Islet of Langerhans (tissue), 1 donor: ENCODE results near the gene SCAMP3.

Experiments
- FAIRE-seq: peaks from one replicate; lab custom pipeline; 2011; peaks lifted over from hg19 to GRCh38; lab: Jason Lieb, UNC

Gene SCAMP3

GRCh38 chr1:155285063-155285462, 22.9 kb upstream of the SCAMP3 start:
- FAIRE-seq: no peak

DNA sequence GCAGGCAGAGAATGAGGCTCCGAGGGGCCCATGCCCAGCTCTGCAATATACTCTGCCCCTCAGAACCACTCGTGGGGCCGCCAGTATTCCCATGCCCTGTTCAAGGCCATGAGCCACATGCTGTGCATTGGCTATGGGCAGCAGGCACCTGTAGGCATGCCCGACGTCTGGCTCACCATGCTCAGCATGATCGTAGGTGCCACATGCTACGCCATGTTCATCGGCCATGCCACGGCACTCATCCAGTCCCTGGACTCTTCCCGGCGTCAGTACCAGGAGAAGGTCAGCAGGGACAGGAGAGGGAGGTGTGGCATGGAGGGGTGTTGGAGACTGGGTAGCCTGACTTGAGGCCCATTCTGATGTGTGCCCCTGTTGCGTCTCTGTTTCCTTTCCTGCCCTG, 22.3 kb upstream of the SCAMP3 start:
- FAIRE-seq: no peak

DNA sequence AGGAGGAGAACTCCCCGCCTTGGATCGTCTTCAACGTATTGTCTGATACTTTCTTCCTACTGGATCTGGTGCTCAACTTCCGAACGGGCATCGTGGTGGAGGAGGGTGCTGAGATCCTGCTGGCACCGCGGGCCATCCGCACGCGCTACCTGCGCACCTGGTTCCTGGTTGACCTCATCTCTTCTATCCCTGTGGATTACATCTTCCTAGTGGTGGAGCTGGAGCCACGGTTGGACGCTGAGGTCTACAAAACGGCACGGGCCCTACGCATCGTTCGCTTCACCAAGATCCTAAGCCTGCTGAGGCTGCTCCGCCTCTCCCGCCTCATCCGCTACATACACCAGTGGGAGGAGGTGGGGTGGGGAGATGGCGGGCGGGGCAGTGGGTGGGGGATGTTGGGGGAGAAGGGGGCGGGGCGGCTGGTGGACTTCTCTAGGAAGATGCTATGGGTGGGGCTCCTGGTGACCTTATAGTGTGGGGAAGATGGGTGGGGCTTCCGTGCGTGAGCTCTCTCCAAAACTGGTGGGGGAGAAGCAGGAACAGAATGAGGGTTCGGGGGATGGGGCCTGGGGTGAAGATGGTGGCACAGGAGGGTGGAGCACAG, 20.4 kb upstream of the SCAMP3 start:
- FAIRE-seq: no peak

DNA sequence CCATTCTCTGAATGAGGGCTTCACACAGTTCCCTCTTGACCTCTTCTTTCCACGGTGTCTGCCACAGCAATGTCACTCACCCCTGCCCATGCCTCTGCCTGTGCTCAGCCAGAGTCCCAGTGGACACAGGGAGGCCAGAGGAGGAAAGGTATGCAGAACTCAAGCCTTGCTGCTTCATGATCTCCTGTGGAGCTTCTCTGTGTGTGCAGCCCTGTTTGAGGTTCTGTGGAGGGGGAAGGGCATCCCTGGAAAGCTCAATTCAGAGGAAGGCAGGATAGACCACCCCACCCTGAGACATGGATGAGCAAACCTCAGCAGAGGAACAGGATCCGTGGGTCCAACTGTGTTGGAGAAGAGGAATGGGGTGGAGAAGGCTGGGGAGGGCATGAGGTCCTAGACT, 17.1 kb upstream of the SCAMP3 start:
- no peak for FAIRE-seq

DNA sequence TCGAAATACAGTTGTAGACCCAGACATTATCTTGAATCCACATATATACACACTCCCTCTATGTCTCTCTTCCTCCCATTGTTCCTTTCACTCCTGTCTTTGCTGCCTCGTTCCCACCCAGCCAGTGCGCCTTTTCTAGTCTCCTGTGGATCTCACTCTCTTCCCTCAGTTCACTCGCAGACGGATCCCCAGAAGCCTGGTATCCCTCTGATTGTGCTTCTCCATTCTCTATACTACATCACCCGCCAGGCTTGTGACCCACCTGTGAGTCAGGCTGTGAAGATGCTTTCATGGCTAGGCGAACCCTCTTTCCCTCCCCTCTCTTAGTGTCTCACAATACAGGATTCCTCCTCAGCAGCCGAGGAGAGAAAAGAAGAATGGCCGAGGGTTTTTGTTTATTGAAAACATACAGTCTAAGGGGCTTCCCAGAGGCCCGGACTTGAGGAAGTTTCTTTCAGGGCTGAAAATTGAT, 16.6 kb upstream of the SCAMP3 start:
- FAIRE-seq: no peak

DNA sequence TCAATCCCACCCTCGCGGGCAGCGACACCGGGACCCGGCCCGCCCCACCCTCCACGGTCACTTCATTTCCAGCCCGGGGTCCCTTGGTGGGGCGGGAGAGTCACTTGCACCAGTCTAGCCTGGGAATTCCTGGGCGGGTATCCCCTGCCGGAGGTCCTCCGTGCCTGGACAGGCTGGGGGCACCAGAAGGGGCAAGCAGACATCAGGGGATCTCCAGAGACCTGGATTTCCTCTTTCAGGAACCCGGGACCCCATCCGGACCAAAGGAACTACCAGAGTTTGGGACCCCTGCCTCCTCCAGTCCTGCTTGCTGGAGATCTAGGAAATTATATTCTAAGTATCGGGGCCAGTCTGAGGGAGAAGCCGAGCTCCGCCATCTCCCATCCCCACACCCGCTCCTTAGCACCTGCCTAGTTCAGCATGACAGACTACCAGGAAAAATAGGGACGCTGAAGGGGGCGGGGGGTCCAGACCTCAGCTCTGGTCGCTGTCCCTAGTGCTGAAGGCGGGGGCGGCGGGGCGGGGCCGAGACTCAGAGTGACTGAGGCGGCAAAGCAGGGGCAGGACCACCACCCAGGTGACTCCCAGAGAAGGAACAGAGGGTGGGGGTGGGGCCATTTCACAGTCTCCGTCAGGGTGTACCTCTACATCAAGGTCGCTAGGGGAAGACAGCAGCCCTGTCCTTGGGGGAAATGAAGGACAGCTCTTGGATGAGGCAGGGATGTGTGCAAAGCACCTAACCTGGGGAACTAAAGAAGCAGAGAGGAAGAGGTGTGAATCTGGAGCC, 15.9 kb upstream of the SCAMP3 start:
- no peak for FAIRE-seq

- no peak for FAIRE-seq
Measured at GRCh38 chr1:155277070-155277901, 15.1 kb upstream of the SCAMP3 start, which contains the start of gene HCN3. Gene HCN3 (plus strand): TSS chr1:155277463. CDS start chr1:155277591, 128 bp downstream.

- FAIRE-seq: no peak
Measured at GRCh38 chr1:155273343-155274245, 11.4 kb upstream of the SCAMP3 start, which contains the start of gene CLK2. Gene CLK2 (minus strand): TSS chr1:155273504. CDS start chr1:155270977, 2,527 bp downstream.

GRCh38 chr1:155272466-155273342, 10.5 kb upstream of the SCAMP3 start:
- FAIRE-seq: no peak

- no peak for FAIRE-seq
Measured at GRCh38 chr1:155269381-155269780, 7.2 kb upstream of the SCAMP3 start.

- no peak for FAIRE-seq
Measured at GRCh38 chr1:155268630-155269029, 6.5 kb upstream of the SCAMP3 start.

DNA sequence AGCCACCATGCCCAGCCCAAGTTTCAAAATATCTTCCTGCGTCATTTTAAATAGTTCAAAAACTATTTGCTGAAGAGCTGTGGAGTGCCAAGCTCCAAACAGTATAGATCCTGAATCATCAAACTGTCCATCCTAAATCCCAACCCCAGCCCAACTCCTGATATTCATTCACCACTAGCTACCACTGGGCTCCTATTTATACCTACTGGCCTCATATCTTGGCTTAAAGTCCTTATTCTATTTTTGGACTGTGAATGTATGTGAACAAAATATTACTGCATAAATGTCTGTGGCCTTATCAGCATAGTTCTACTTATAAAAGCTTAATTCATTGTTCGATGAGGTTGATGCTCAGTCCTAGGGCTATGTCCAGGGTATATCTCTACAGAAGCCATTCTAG, 5.2 kb upstream of the SCAMP3 start:
- FAIRE-seq: no peak

- FAIRE-seq: no peak
Measured at GRCh38 chr1:155266553-155266952, 4.4 kb upstream of the SCAMP3 start.

DNA sequence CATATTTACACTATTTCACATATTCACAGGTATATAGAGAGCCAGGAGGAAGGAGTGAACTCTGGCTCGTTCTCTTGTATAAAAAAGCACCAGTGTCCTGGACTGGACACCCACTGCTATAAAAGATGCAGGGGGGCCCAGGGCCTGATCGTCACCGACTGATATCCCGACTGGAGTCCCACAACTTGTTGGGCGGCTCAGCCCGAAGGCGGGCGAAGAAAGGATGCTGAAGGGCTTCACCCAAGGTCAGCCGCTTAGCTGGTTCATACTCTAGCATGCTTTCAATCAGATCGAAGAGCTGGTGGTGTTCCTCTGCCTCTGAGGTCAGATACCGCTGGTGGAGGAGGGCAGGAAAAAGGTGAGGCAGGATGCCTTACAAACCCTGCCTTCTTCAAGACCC, 907 bp upstream of the SCAMP3 start:
- FAIRE-seq: no peak

DNA sequence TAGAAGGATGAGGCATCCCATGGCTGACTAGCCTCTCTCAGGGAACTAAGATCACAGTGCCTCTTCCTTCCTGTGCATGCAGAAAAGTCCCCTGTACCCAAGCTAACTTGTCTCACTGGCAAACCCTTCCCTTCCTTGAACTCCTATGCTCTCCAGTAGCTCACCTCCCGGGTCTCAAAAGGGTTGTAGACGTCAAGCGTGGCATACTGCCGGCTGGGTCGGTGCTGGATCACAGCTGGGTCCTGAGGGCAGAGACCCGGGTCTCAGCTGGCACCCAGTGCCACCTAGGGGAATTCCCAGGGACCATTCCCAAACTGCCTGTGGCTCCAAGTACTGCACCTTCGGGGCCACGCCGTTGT, 688 bp downstream of the SCAMP3 start:
- FAIRE-seq: no peak

DNA sequence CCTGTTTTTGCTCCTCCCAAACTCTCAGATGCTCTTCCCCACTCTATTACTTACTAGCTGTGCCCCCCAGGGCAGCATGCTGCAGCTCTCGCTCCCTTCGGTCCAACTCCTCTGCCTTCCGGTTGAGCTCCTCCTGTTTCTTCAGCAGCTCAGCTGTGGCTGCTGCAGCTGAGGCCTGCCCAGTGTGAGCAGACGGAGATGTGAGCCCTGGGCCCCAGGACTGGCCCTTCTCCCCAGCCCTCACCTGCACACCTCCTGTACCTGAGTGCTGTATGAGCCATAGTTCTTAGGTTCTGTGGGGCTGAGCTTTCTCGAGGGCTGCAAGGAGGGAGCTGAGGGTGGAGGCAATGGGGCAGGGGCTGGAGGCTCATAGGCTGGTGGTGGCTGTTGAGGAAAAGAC, 1.9 kb downstream of the SCAMP3 start:
- FAIRE-seq: no peak

DNA sequence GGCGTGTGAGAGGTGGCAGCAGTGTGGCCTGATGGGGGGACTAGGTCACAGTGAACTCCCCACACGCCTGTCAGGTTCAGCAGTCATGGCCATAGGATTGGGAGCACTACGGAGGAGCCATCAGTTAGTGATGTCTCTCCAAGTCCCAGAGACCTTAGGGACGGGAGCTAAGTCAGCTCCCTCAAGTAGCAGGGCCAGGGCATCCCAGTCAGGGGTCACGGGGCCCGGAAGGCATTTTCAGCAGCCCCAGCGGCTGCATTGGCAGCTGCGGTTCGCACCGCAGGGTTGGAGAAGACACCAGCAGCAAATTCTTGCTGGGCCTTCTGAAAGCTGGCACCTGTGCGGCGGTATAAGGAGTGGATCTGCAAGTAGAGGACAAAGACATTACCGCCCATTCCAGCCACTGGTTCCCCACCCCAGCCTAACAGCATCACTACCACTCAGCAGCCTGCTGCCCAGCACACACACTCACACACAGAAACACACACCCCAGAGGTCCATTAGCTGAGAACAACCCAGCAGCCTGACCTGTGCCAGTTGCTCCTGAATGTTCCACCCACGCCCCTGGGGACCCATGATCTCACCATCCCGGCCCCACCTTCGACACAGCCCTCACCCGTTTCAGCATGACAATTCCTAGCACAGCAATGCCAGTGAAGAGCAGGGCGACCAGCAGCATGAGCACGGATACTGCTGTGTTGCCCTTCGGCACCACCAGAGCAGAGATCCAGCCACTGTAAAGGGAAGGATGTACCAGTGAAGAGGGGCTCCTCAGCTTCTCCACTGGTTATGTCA, 5.9 kb downstream of the SCAMP3 start:
- FAIRE-seq: no peak

- no peak for FAIRE-seq
Measured at GRCh38 chr1:155255243-155256007, 6.7 kb downstream of the SCAMP3 start, which contains the start of gene ENTREP3. Gene ENTREP3 (minus strand): TSS chr1:155255483. CDS start chr1:155254877, 606 bp downstream.

GRCh38 chr1:155254714-155255242, 7.4 kb downstream of the SCAMP3 start:
- FAIRE-seq: no peak
